ENCODE results near the gene TRIM42. TPM values are rescaled to one million over a fixed set of nuclear protein-coding genes. Genes with fewer than 3 reads are reported as not detected.
A peak's percentile ranks its signal among the peaks of the same experiment; 100 is the strongest.

The TRIM42 gene
- not detected for polyA plus RNA-seq (2013, experiment 1 of 2; ENCODE audit: insufficient read length)
- not detected for polyA plus RNA-seq (2013, experiment 2 of 2; ENCODE audit: insufficient read length)

DNA sequence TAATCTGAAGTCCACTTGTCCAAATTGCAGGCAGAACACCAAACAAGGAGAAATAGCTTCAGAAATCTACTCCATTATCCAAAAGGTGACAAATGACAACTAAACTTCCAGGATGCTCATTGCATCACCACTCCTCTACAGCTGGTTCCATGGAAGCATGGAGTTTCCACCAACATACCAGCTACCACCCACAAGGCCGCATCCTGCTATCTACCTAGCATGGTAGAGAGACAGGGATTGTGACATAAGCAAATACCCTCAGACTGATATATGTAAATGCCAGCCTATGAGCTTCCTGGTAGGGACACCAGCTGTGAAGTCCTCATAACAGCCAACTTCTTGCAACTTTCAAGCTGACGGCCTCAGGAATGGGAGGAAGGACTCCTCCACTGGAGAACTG, at the start of gene TRIM42:
Gene TRIM42, plus strand, starts transcription at position 301 of the 400 bp plus-strand sequence. CDS start 166 bp downstream, outside the sequence.
- DNase-seq = no peak

- DNase-seq = no peak
These were observed 49.3 kb upstream of the TRIM42 start for GRCh38 chr3:140628606-140629005.

- DNase-seq = peak; percentile 95
These were observed 48.3 kb upstream of the TRIM42 start for GRCh38 chr3:140629357-140630137.

GRCh38 chr3:140630366-140630765, 47.5 kb upstream of the TRIM42 start:
- DNase-seq = peak; percentile 2

- DNase-seq = peak; percentile 46
These were observed 47.0 kb upstream of the TRIM42 start for GRCh38 chr3:140630866-140631265.

DNA sequence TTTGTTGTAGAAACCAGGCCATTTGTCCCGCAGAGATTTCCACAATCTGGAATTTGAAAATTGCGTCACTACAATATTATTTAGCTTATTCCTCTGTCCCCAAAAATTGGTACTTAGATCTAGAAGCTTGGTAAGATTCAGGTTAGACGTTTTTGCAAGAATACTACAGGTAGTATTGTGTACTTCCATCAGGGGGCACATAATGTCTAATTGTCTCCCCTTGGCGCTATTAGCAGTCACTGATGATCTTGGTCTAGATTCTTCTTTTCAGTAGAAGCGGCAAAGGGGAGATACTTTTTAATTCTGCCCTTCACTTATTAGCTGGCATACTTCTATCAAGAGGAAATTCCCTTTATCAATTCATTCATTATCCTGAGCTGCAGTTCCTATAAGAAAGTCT, 42.6 kb upstream of the TRIM42 start:
- no peak for DNase-seq

DNA sequence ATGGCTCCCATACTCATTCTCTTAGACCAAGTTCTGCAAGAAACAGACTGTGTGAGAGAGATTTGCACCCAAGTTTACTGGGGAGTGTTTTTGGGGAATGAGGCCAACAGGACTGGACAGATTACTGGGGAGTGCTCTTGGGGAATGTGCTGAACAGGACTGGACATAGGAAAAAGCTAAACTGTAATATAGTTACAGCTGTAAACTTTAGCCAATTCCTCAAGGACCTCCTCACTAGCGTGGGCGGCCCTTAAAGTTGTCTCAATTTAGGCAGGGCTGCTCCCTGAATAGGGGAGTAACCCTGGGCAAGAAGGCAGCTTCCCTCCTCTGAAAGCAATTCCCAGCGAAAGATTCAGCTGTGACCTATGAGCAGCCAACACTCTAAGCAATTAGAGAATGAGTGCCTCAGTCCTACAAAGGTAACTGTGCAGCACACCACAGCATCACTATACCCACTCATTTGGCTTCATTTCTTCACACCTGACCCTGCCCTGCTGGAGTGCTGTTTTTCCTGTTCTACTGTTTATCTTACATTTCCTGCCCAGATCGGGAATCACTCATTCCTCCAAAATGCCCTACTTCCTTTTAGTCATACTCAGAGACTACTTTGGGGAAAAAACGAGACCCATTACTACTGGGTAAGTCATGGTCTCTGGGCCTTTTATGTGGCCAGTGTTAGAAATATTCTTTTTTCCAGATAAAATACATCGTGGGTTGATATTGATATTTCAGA, 41.3 kb upstream of the TRIM42 start:
- DNase-seq = peak; percentile 15

DNA sequence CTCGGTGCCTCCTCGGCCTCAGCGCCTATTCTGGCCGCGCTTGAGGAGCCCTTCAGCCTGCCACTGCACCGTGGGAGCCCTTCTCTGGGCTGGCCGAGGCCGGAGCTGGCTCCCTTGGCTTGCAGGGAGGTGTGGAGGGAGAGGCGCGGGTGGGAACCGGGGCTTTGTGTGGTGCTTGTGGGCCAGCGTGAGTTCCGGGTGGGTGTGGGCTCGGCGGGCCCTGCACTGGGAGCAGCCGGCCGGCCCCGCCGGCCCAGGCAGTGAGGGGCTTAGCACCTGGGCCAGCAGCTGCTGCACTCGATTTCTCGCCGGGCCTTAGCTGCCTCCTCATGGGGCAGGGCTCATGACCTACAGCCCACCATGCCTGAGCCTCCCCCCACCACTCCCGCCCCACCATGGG, 26.6 kb upstream of the TRIM42 start:
- no peak for DNase-seq

DNA sequence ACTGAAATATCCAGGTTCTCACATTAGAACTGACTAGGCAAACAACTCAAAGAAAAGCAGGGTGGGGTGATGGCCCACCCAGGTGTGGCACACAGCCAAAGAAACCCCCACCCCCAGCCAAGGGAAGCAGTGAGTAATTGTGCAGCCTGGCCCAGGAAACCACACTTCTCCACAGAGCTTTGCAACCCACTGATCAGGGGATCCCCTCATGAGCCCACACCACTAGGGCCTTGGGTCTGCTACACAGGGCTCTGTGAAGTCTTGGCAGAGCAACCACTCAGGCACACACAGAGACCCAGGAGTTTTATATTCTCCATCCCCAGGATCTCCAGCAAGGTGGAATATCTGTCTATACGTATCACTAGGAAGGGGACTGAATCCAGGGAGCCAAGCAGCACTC, 22.2 kb upstream of the TRIM42 start:
- DNase-seq = no peak

DNA sequence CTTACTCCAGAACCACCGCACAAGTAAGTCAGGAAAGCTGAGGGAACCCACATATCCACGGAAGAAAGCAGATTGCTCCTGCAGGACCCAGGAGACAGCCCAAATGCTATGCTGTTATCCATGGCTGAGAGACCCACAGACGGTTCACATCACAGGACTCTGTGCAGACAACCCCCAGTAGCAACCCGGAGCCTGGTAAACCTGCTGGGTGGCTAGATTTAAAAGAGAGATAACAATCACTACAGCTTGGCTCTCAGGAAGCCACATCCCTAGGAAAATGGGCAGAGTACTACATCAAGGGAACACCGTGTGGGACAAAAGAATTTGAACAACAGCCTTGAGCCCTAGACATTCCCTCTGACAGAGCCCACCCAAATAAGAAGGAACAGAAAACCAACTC, 13.8 kb upstream of the TRIM42 start:
- DNase-seq = no peak

- no peak for DNase-seq
These were observed 4.7 kb downstream of the TRIM42 start for GRCh38 chr3:140682586-140682985.

- no peak for DNase-seq
These were observed 8.3 kb downstream of the TRIM42 start for GRCh38 chr3:140686128-140686527.

- no peak for DNase-seq
These were observed 9.1 kb downstream of the TRIM42 start for GRCh38 chr3:140686948-140687347.

GRCh38 chr3:140695361-140696061, 17.6 kb downstream of the TRIM42 start:
- no peak for DNase-seq

DNA sequence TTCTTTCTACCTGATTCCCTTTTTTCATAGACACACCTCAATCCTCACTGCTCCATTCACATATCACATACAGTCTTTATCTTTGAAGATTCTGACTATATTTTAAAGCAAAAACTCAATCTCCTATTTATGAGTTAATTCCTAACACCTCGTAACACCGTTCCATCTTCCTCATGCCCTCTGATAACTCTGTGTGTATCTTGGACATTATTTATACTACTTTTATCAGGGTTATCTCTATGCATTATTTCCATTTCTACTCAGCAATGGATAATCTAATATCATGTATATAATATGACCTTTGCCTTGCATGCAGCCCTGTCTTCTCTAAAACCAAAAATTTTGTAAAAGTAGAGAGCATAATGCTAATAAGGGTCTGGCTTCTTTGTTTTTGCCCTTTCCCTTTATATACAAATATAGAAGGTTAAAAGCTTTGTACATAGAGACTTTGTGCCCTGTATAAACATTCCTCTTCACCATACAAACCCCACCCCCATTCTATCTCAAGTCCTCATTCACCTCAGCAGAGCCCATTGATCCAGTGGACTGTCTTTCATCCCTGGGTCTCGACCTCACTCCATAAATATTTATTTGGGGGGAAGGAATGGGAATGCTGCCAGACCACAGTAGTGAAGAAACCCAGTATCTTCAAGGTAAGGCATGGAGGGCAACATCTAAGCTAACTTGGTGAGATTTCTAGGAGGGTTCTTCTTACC, 21.8 kb downstream of the TRIM42 start:
- no peak for DNase-seq

DNA sequence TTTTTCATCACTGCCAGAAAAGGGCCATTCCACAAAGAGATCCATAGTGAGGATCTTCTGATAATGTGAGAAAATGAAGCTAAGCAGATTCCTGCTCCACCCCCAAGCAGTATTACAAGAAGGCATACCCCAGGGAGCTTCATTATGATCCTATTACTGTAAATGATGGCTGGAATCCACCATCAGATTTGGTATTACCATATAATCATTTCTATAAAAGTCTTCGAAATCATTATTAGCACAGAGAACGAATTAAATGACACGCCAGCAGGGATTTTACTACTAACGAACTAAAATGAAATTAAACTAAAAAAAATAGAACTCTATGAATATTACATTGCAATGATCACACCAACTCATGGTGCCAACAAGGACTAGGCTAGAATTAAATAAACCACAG, 24.4 kb downstream of the TRIM42 start:
- DNase-seq = no peak

- DNase-seq = no peak
These were observed 25.6 kb downstream of the TRIM42 start for GRCh38 chr3:140703496-140703895.

DNA sequence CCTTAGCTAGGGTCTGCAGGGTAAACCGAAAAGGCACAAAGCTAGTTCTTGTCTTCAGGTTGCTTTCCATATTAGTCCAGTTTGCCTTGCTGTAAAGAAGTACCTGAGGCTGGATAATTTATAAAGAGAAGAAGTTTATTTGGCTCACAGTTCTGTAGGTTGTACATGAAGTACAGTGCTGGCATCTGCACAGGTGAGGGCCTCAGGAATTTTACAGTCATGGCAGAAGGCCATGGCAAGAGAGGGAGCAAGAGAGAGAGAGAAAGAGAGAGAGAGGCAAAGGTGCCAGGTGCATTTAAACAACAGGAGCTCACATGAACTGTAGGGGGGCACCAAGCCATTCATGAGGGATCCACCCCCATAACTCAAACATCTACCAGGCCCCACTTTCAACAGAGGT, 26.9 kb downstream of the TRIM42 start:
- DNase-seq = no peak

- DNase-seq = no peak
These were observed 28.1 kb downstream of the TRIM42 start for GRCh38 chr3:140705954-140706353.

- DNase-seq = no peak
These were observed 28.5 kb downstream of the TRIM42 start for GRCh38 chr3:140706360-140706759.

GRCh38 chr3:140708815-140709214, 31.0 kb downstream of the TRIM42 start:
- DNase-seq = no peak

- no peak for DNase-seq
These were observed 31.9 kb downstream of the TRIM42 start for GRCh38 chr3:140709751-140710150.

Data from fibroblast of skin of back (primary cell).